HepG2 (cell line): Measurements from ENCODE around the gene SLCO3A1. TPM values are rescaled to one million over a fixed set of nuclear protein-coding genes. Genes with fewer than 3 reads are reported as not detected.

Experiments used
- ATAC-seq: fragments of 200-7000 bp; cut with Tn5 transposase; 3 replicates; pipeline ENCODE4 v1.9.1; 2020; ENCODE audit warnings: mild to moderate bottlenecking, moderate library complexity
- BruUV-seq: library from RNA; stranded (reverse); fragments of 400-500 nt; replicated peaks from 2 replicates; lab custom pipeline; 2021; lab: Mats Ljungman, UMichigan
- CTCF ChIA-PET: fragments of 300-600 bp; formaldehyde crosslinking; extraction: SDS; loops from one replicate; lab custom pipeline; 2021; ENCODE audit warnings: low total read pairs, inconsistent platforms, low intra/inter-chr PET ratio; lab: Yijun Ruan, JAX
- POLR2A ChIA-PET: fragments of 350-600 bp; sonication (Branson Sonifier 250); formaldehyde crosslinking; loops from one replicate; lab custom pipeline; 2020; ENCODE audit warnings: antibody characterized with exemption, inconsistent platforms; lab: Yijun Ruan, JAX
- DNase-seq: peaks from one replicate; pipeline ENCODE4 v3.0.0-alpha.2; 2015; ENCODE audit warnings: low spot score
- FAIRE-seq: peaks from 3 replicates; lab custom pipeline; 2011; peaks lifted over from hg19 to GRCh38; lab: Jason Lieb, UNC
- H2AFZ ChIP-seq: one replicate; pipeline ENCODE4 v1.6.1; 2011; ENCODE audit warnings: low read length, inconsistent platforms
- H3K27ac ChIP-seq: fragments of 300-600 bp; 3 replicates; pipeline ENCODE4 v1.8.0; 2011; ENCODE audit warnings: mixed run types, mild to moderate bottlenecking, mixed read lengths, low read length, inconsistent platforms; ENCODE audit not compliant: insufficient read depth; ENCODE audit errors: extremely low read length
- H3K27me3 ChIP-seq, 2 experiments: fragments of 200-600 bp in 1 of 2; 2 replicates in 1 of 2; 3 replicates in 1 of 2; pipeline versions ENCODE4 v1.6.0 to v1.8.0; 2011; ENCODE audit warnings: low read length in 2 of 2, mild to moderate bottlenecking in 2 of 2, moderate library complexity in 2 of 2, inconsistent platforms in 1 of 2; ENCODE audit not compliant: insufficient read depth in 2 of 2, control insufficient read depth in 1 of 2
- H3K36me3 ChIP-seq, 2 experiments: fragments of 200-600 bp in 1 of 2; replicated peaks in 1 of 2; 2 replicates in 1 of 2; 3 replicates in 1 of 2; pipeline versions ENCODE4 v1.5.1 to v1.8.0; 2011; ENCODE audit warnings: low read length in 2 of 2, inconsistent platforms in 1 of 2; ENCODE audit not compliant: insufficient read depth in 2 of 2, control insufficient read depth in 1 of 2
- H3K4me1 ChIP-seq: 2 replicates; pipeline ENCODE4 v1.5.1; 2012; ENCODE audit warnings: low read length, inconsistent platforms; ENCODE audit not compliant: insufficient read depth
- H3K4me2 ChIP-seq: 2 replicates; pipeline ENCODE4 v1.6.0; 2011; ENCODE audit warnings: low read depth, low read length, inconsistent platforms
- H3K4me3 ChIP-seq, 3 experiments: fragments of 200-600 bp in 1 of 3; sonication (generic), shearing (Covaris generic) in 1 of 3; replicated peaks in 1 of 3; 2 replicates each; pipeline ENCODE4 v1.5.1; 2011 to 2016; ENCODE audit warnings: low read length in 3 of 3, inconsistent platforms in 2 of 3, low read depth in 2 of 3, mild to moderate bottlenecking in 2 of 3, control low read depth in 1 of 3, mixed read lengths in 1 of 3; ENCODE audit not compliant: insufficient read depth in 1 of 3
- H3K79me2 ChIP-seq: one replicate; pipeline ENCODE4 v1.6.1; 2011; ENCODE audit warnings: low read length, inconsistent platforms; ENCODE audit not compliant: insufficient read depth
- H3K9ac ChIP-seq: 2 replicates; pipeline ENCODE4 v1.6.0; 2011; ENCODE audit warnings: mild to moderate bottlenecking, low read depth, low read length, inconsistent platforms; ENCODE audit not compliant: insufficient read depth
- H3K9me3 ChIP-seq: 2 replicates; pipeline ENCODE4 v1.5.1; 2012; ENCODE audit warnings: mild to moderate bottlenecking, low read length
- H4K20me1 ChIP-seq: 2 replicates; pipeline ENCODE4 v1.6.0; 2011; ENCODE audit warnings: inconsistent platforms, mild to moderate bottlenecking, low read length, moderate library complexity; ENCODE audit not compliant: insufficient read depth
- ARID2 ChIP-seq: sonication (generic); formaldehyde crosslinking; IDR thresholded peaks from 2 replicates; pipeline ENCODE4 v1.8.1; 2022; ENCODE audit warnings: mild to moderate bottlenecking, missing genetic modification reagents, borderline replicate concordance
- GATAD2A ChIP-seq: IDR thresholded peaks from 2 replicates; pipeline ENCODE4 v1.6.1; 2016
- HIVEP1 ChIP-seq: sonication (generic); formaldehyde crosslinking; IDR thresholded peaks from 2 replicates; pipeline ENCODE4 v1.4.0; 2020; ENCODE audit warnings: mild to moderate bottlenecking, missing genetic modification reagents
- LCORL ChIP-seq, 2 experiments: fragments of 450-650 bp in 1 of 2; sonication (generic) in 1 of 2; formaldehyde crosslinking in 1 of 2; IDR thresholded peaks; 2 replicates each; pipeline versions ENCODE4 v1.5.0 to v1.6.1; 2017 to 2020; ENCODE audit warnings: antibody characterized with exemption in 1 of 2, missing genetic modification reagents in 1 of 2
- NPAS2 ChIP-seq: sonication (generic); formaldehyde crosslinking; IDR thresholded peaks from 2 replicates; pipeline ENCODE4 v1.8.0; 2022; ENCODE audit warnings: mild to moderate bottlenecking, missing genetic modification reagents, borderline replicate concordance
- PCBP2 ChIP-seq: fragments of 200-400 bp; formaldehyde crosslinking; optimal IDR thresholded peaks from 2 replicates; pipeline ENCODE3; 2018; ENCODE audit warnings: low read length, low read depth; ENCODE audit not compliant: poor library complexity, severe bottlenecking
- POLR2G ChIP-seq: fragments of 200-400 bp; formaldehyde crosslinking; IDR thresholded peaks from 2 replicates; pipeline ENCODE4 v1.6.1; 2018; ENCODE audit warnings: mild to moderate bottlenecking, low read depth, low read length, moderate library complexity
- SPEN ChIP-seq: sonication (generic); formaldehyde crosslinking; IDR thresholded peaks from 2 replicates; pipeline ENCODE4 v1.5.1; 2020; ENCODE audit warnings: low read depth, mild to moderate bottlenecking, missing genetic modification reagents
- STAT5B ChIP-seq: sonication (generic); formaldehyde crosslinking; IDR thresholded peaks from 2 replicates; pipeline ENCODE4 v1.4.0; 2020; ENCODE audit warnings: missing genetic modification reagents
- TRIM24 ChIP-seq: sonication (generic); formaldehyde crosslinking; IDR thresholded peaks from 2 replicates; pipeline ENCODE4 v1.8.0; 2022; ENCODE audit warnings: mild to moderate bottlenecking, missing genetic modification reagents
- ZBTB10 ChIP-seq: sonication (generic); formaldehyde crosslinking; IDR thresholded peaks from 2 replicates; pipeline ENCODE4 v1.4.0; 2020; ENCODE audit warnings: missing genetic modification reagents, borderline replicate concordance
- ZFP41 ChIP-seq: sonication (generic); formaldehyde crosslinking; IDR thresholded peaks from 2 replicates; pipeline ENCODE4 v1.4.0; 2020; ENCODE audit warnings: mild to moderate bottlenecking, missing genetic modification reagents, borderline replicate concordance
- ZNF331 ChIP-seq: sonication (generic); formaldehyde crosslinking; IDR thresholded peaks from 2 replicates; pipeline ENCODE4 v1.4.0; 2020; ENCODE audit warnings: missing genetic modification reagents
- ZNF562 ChIP-seq: sonication (generic); formaldehyde crosslinking; IDR thresholded peaks from 2 replicates; pipeline ENCODE4 v1.8.0; 2022; ENCODE audit warnings: missing genetic modification reagents, borderline replicate concordance
- ZNF850 ChIP-seq: sonication (generic); formaldehyde crosslinking; conservative IDR thresholded peaks from 2 replicates; pipeline ENCODE4 v1.9.0; 2021; ENCODE audit warnings: mild to moderate bottlenecking, missing genetic modification reagents
- WGBS: methylation state at CpG from one replicate; pipeline ENCODE4 v1.1.6; 2017; ENCODE audit warnings: low lambda C conversion rate; 5-methylcytosine and 5-hydroxymethylcytosine counted together
- in situ Hi-C: cut with HindIII; loops from 2 replicates; pipeline ENCODE4 v1.10.0; 2017; ENCODE audit warnings: low pct_unique_long_range_greater_than_20kb; ENCODE audit not compliant: extremely low pct_ligation_motif_present
- intact Hi-C: fragments of 100-400 bp; cut with micrococcal nuclease; formaldehyde crosslinking; loops from one replicate; pipeline ENCODE4 v1.10.0; 2022; ENCODE audit not compliant: unreplicated experiment
- polyA plus RNA-seq, 8 experiments: library from polyadenylated mRNA; depleted of rRNA in 3 of 8; stranded (reverse) in 7 of 8; unstranded in 1 of 8; fragments of >200 nt; fragmentation: Illumina TruSeq in 4 of 8; extraction: Trizol in 4 of 8; gene quantifications; 2 replicates each; pipeline versions ENCODE4 v1.2.1 to v1.2.3, GENCODE V29; 2011 to 2016; ENCODE audit warnings: low read depth in 4 of 8, missing spikeins in 1 of 8, mixed read lengths in 1 of 8; ENCODE audit not compliant: insufficient read depth in 1 of 8
- total RNA-seq, 5 experiments: library from RNA; depleted of rRNA; stranded (reverse); fragments of >200 nt; fragmentation: Illumina TruSeq; extraction: Trizol; gene quantifications; 2 replicates each; pipeline ENCODE4 v1.2.3, GENCODE V29; 2016; ENCODE audit warnings: low read depth in 1 of 5
- TF ChIP-seq, protein P1 (sequence below): sonication (generic); formaldehyde crosslinking; IDR thresholded peaks from 2 replicates; pipeline ENCODE4 v1.4.0; 2020; ENCODE audit warnings: mild to moderate bottlenecking, missing genetic modification reagents

SLCO3A1 gene
- total and polyA plus RNA-seq, 2 of the 13 experiments (the other 11 are each of a cell fraction or from before 2014, with no cell fraction given) = 0.02 TPM; not detected in 1

GRCh38 chr15:92006186-92007028 lies 152.9 kb downstream of the SLCO3A1 start:
- BruUV-seq = no TSS peak
- TF ChIP-seq NPAS2 (no peak), TRIM24 (CRISPR knock-in tag) (no peak), ZNF850 (CRISPR knock-in tag) (no peak), ARID2 (CRISPR knock-in tag) (no peak), HIVEP1 (CRISPR knock-in tag) (no peak), SPEN (CRISPR knock-in tag) (no peak), GATAD2A (no peak), STAT5B (CRISPR knock-in tag) (no peak), LCORL (IDR thresholded peaks at IDR 0.05) (no peak), LCORL (CRISPR knock-in tag; IDR thresholded peaks at IDR 0.05) (no peak), ZFP41 (CRISPR knock-in tag) (no peak), PCBP2 (no peak), POLR2G (no peak), ZNF562 (no peak), ZBTB10 (CRISPR knock-in tag) (no peak), ZNF331 (CRISPR knock-in tag) (no peak)
- TF ChIP-seq, protein P1, sequence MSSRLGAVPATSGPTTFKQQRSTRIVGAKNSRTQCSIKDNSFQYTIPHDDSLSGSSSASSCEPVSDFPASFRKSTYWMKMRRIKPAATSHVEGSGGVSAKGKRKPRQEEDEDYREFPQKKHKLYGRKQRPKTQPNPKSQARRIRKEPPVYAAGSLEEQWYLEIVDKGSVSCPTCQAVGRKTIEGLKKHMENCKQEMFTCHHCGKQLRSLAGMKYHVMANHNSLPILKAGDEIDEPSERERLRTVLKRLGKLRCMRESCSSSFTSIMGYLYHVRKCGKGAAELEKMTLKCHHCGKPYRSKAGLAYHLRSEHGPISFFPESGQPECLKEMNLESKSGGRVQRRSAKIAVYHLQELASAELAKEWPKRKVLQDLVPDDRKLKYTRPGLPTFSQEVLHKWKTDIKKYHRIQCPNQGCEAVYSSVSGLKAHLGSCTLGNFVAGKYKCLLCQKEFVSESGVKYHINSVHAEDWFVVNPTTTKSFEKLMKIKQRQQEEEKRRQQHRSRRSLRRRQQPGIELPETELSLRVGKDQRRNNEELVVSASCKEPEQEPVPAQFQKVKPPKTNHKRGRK (CRISPR knock-in tag) = no peak
- no peak for ATAC-seq
- Histone ChIP-seq H3K27ac (no peak overlapping the region), H3K27me3 (peaks cover 0 to 1% of the 10 kb centered on the region in 2 experiments; a peak in 3 of 5 replicates), H3K9me3 (no peaks in the 10 kb centered on the region), H4K20me1 (no peaks in the 10 kb centered on the region), H3K4me2 (no peak overlapping the region), H2AFZ (no peak overlapping the region), H3K9ac (no peak overlapping the region), H3K4me1 (no peaks in the 10 kb centered on the region), H3K4me3 (no peak overlapping the region), H3K79me2 (no peaks in the 10 kb centered on the region), H3K36me3 (no peaks in the 10 kb centered on the region)
- POLR2A ChIA-PET = no interaction called here
- no peak for FAIRE-seq
- CTCF ChIA-PET = no interaction called here
- intact Hi-C loops = no loop called here
- DNase-seq = no peak
- 10% methylated on average over 7 of the region's 7 CpGs for WGBS
- in situ Hi-C loops = no loop called here
